GM21367 (cell line): ENCODE results near the gene USP47.

Experiments
- ATAC-seq: cut with Tn5 transposase; IDR thresholded peaks from one replicate; pipeline ENCODE4 v1.9.1; 2021; ENCODE audit not compliant: unreplicated experiment

Gene USP47

GRCh38 chr11:11965656-11966353, 124.0 kb downstream of the USP47 start:
- ATAC-seq, result no peak

- no peak for ATAC-seq
Observed at GRCh38 chr11:11966354-11966741, 124.6 kb downstream of the USP47 start.

GRCh38 chr11:11966826-11967668, 125.3 kb downstream of the USP47 start:
- peak; percentile 95 for ATAC-seq

GRCh38 chr11:11967669-11968510, 126.1 kb downstream of the USP47 start:
- no peak for ATAC-seq

GRCh38 chr11:11968511-11969280, 126.9 kb downstream of the USP47 start:
- no peak for ATAC-seq

GRCh38 chr11:11969380-11970215, 127.8 kb downstream of the USP47 start:
- ATAC-seq, result no peak

GRCh38 chr11:11970556-11970955, 128.8 kb downstream of the USP47 start:
- no peak for ATAC-seq

GRCh38 chr11:11971906-11972547, 130.3 kb downstream of the USP47 start:
- ATAC-seq, result no peak

GRCh38 chr11:11972730-11973341, 131.1 kb downstream of the USP47 start:
- ATAC-seq, result no peak

GRCh38 chr11:11973361-11973800, 131.6 kb downstream of the USP47 start:
- no peak for ATAC-seq

GRCh38 chr11:11973866-11974265, 132.1 kb downstream of the USP47 start:
- no peak for ATAC-seq

- ATAC-seq, result no peak
Observed at GRCh38 chr11:11975201-11976092, 133.7 kb downstream of the USP47 start.

- no peak for ATAC-seq
Observed at GRCh38 chr11:11976481-11977127, 134.8 kb downstream of the USP47 start.

- no peak for ATAC-seq
Observed at GRCh38 chr11:11977206-11977938, 135.6 kb downstream of the USP47 start.

- no peak for ATAC-seq
Observed at GRCh38 chr11:11978098-11978637, 136.4 kb downstream of the USP47 start.

- ATAC-seq, result no peak
Observed at GRCh38 chr11:11978792-11979487, 137.2 kb downstream of the USP47 start.
